GM18519 (cell line): ENCODE data around the gene CD83.
"Not testable (repeated sequence)": the region's sequence is repeated elsewhere in the genome, so short reads cannot be mapped to it uniquely, and the experiment has no call there.

Source experiments
- ATAC-seq: cut with Tn5 transposase; IDR thresholded peaks from one replicate; pipeline ENCODE4 v1.9.1; 2021; ENCODE audit warnings: mild to moderate bottlenecking, moderate library complexity; ENCODE audit not compliant: unreplicated experiment, low FRiP score

CD83 gene

GRCh38 chr6:14117158-14118090 is at the start of gene CD83:
Gene CD83 (plus strand): TSS chr6:14117772. CDS start chr6:14117812, 40 bp downstream.
- ATAC-seq: peak; percentile 44

- ATAC-seq: no peak
Measured at GRCh38 chr6:14068133-14068532, 49.4 kb upstream of the CD83 start.

GRCh38 chr6:14068623-14069022 is 48.9 kb upstream of the CD83 start:
- ATAC-seq: no peak

- no peak for ATAC-seq
Measured at GRCh38 chr6:14070457-14070856, 47.1 kb upstream of the CD83 start.

GRCh38 chr6:14072084-14072483 is 45.5 kb upstream of the CD83 start:
- ATAC-seq: no peak

GRCh38 chr6:14073561-14074354 is 43.8 kb upstream of the CD83 start:
- not testable (repeated sequence) for ATAC-seq

- no peak for ATAC-seq
Measured at GRCh38 chr6:14074476-14075094, 43.0 kb upstream of the CD83 start.

GRCh38 chr6:14075095-14075503 is 42.5 kb upstream of the CD83 start:
- ATAC-seq: no peak

- no peak for ATAC-seq
Measured at GRCh38 chr6:14077193-14077867, 40.2 kb upstream of the CD83 start.

GRCh38 chr6:14079433-14079832 is 38.1 kb upstream of the CD83 start:
- no peak for ATAC-seq

GRCh38 chr6:14079971-14080370 is 37.6 kb upstream of the CD83 start:
- no peak for ATAC-seq

- ATAC-seq: no peak
Measured at GRCh38 chr6:14081126-14081525, 36.4 kb upstream of the CD83 start.

GRCh38 chr6:14082771-14083170 is 34.8 kb upstream of the CD83 start:
- ATAC-seq: no peak

GRCh38 chr6:14083262-14083661 is 34.3 kb upstream of the CD83 start:
- ATAC-seq: no peak

- ATAC-seq: no peak
Measured at GRCh38 chr6:14083751-14084150, 33.8 kb upstream of the CD83 start.

- ATAC-seq: no peak
Measured at GRCh38 chr6:14084388-14084787, 33.2 kb upstream of the CD83 start.

GRCh38 chr6:14085176-14085787 is 32.3 kb upstream of the CD83 start:
- no peak for ATAC-seq

GRCh38 chr6:14086701-14087100 is 30.9 kb upstream of the CD83 start:
- no peak for ATAC-seq

- ATAC-seq: no peak
Measured at GRCh38 chr6:14088600-14089192, 28.9 kb upstream of the CD83 start.

GRCh38 chr6:14089224-14089623 is 28.3 kb upstream of the CD83 start:
- ATAC-seq: no peak
